Right lobe of liver (tissue), 6 donors: Measurements from ENCODE around the gene GNB1. TPM values are rescaled to one million over a fixed set of nuclear protein-coding genes. Genes with fewer than 3 reads are reported as not detected.
A peak's percentile ranks its signal among the peaks of the same experiment; 100 is the strongest.

Experiments used
- ATAC-seq, 4 donors: fragments of 200-7000 bp; cut with Tn5 transposase; one replicate each; pipeline ENCODE4 v1.9.1; 2020; ENCODE audit warnings: mild to moderate bottlenecking in 4 of 4, moderate library complexity in 4 of 4
- DNase-seq, 3 donors: peaks; one replicate each; pipeline ENCODE4 v3.0.0-alpha.2; 2020
- H3K27ac ChIP-seq, 3 donors: fragments of 200-600 bp; one replicate each; pipeline ENCODE4 v1.8.0; 2022
- H3K27me3 ChIP-seq, 2 donors: fragments of 200-600 bp; one replicate each; pipeline ENCODE4 v1.8.0; 2022
- H3K36me3 ChIP-seq, 4 donors: fragments of 200-600 bp; sonication (generic) in 1 of 4; one replicate each; pipeline versions ENCODE4 v1.5.1 to v1.8.0; 2017 to 2022; ENCODE audit warnings: control low read depth in 1 of 4
- H3K4me1 ChIP-seq, 4 donors: fragments of 200-600 bp; sonication (generic) in 1 of 4; one replicate each; pipeline versions ENCODE4 v1.5.1 to v1.8.0; 2017 to 2022; ENCODE audit warnings: control low read depth in 1 of 4
- H3K4me3 ChIP-seq, 3 donors: fragments of 200-600 bp; one replicate each; pipeline ENCODE4 v1.8.0; 2022
- H3K9me3 ChIP-seq, 4 donors: fragments of 200-600 bp; sonication (generic) in 1 of 4; one replicate each; pipeline versions ENCODE4 v1.5.1 to v1.8.0; 2017 to 2022; ENCODE audit warnings: control low read depth in 1 of 4
- POLR2A ChIP-seq: fragments of 450-650 bp; IDR thresholded peaks from one replicate; pipeline ENCODE4 v1.6.1; 2017; ENCODE audit warnings: antibody characterized with exemption, mild to moderate bottlenecking
- WGBS: methylation state at CpG from one replicate; pipeline ENCODE4 v1.1.6; 2018; ENCODE audit warnings: low coverage, low lambda C conversion rate; ENCODE audit not compliant: insufficient coverage; ENCODE audit errors: missing lambda C conversion rate; 5-methylcytosine and 5-hydroxymethylcytosine counted together
- intact Hi-C, 2 donors: fragments of 100-400 bp; cut with DNase I; formaldehyde crosslinking; loops; one replicate each; pipeline versions ENCODE4 v1.11.2 to v1.14.1; 2022
- total RNA-seq, 6 experiments: library from RNA; depleted of rRNA in 2 of 6; stranded (reverse); fragments of >200 nt in 2 of 6; fragmentation: NEBNext Ultra II Directional in 3 of 6; extraction: Animal tissue kit (Norgen Biotek cat#: 25700) in 3 of 6; gene quantifications; one replicate each; pipeline versions ENCODE4 v1.1.0 to v1.2.4, GENCODE V29; 2016 to 2023
- TF ChIP-seq, protein P1 (sequence below), 4 donors: fragments of 200-600 bp in 3 of 4; fragments of 450-650 bp in 1 of 4; IDR thresholded peaks; one replicate each; pipeline versions ENCODE4 v1.5.1 to v1.8.0; 2016 to 2022; ENCODE audit warnings: antibody characterized with exemption in 4 of 4, mild to moderate bottlenecking in 2 of 4
- donor health status: DM: no; HTN: yes; CAD: no.
- donor health status: DM: no; HTN: no; CAD: no.
- donor health status: DM: no; HTN: no; CAD: no.
- donor health status: DM: no; HTN: yes; CAD: no.
- donor health status: DM: no; HTN: yes; CAD: no.

Gene GNB1
- total RNA-seq, 6 experiments from 2014 or later = 85.9 to 147 (median 104) TPM

GRCh38 chr1:1917995-1918900 is 27.4 kb upstream of the GNB1 start:
- ATAC-seq = no peak

GRCh38 chr1:1917304-1917976 is 26.6 kb upstream of the GNB1 start:
- intact Hi-C loops = no loop called here
- TF ChIP-seq POLR2A = no peak
- TF ChIP-seq, protein P1, sequence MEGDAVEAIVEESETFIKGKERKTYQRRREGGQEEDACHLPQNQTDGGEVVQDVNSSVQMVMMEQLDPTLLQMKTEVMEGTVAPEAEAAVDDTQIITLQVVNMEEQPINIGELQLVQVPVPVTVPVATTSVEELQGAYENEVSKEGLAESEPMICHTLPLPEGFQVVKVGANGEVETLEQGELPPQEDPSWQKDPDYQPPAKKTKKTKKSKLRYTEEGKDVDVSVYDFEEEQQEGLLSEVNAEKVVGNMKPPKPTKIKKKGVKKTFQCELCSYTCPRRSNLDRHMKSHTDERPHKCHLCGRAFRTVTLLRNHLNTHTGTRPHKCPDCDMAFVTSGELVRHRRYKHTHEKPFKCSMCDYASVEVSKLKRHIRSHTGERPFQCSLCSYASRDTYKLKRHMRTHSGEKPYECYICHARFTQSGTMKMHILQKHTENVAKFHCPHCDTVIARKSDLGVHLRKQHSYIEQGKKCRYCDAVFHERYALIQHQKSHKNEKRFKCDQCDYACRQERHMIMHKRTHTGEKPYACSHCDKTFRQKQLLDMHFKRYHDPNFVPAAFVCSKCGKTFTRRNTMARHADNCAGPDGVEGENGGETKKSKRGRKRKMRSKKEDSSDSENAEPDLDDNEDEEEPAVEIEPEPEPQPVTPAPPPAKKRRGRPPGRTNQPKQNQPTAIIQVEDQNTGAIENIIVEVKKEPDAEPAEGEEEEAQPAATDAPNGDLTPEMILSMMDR (IDR thresholded peaks at IDR 0.05) = no peak
- 96% methylated on average over 5 of the region's 14 CpGs for WGBS
- no peaks in the 10 kb centered on the region for H3K36me3 ChIP-seq
- peaks cover 0 to 11% (median 5%) of the 10 kb centered on the region in 4 donors for H3K4me1 ChIP-seq
- no peak overlapping the region for H3K4me3 ChIP-seq
- no peak overlapping the region for H3K27ac ChIP-seq
- no peaks in the 10 kb centered on the region for H3K27me3 ChIP-seq
- ATAC-seq (no peak), DNase-seq (peak in 2 of 3 donors; percentile 49 to 58)
- H3K9me3 ChIP-seq = no peaks in the 10 kb centered on the region

More at GRCh38 chr1:1917995-1918900, 27.4 kb upstream of the GNB1 start:
- intact Hi-C loops = no loop called here
- Histone ChIP-seq H3K36me3 (no peaks in the 10 kb centered on the region), H3K27me3 (no peaks in the 10 kb centered on the region), H3K4me3 (peak overlapping the region; percentile 58 to 63 (median 61)), H3K4me1 (peaks cover 0 to 19% (median 8%) of the 10 kb centered on the region in 4 donors), H3K9me3 (no peaks in the 10 kb centered on the region), H3K27ac (no peak overlapping the region)
- peak in 2 of 3 donors; percentile 54 to 57 for DNase-seq
- TF ChIP-seq POLR2A = no peak
- TF ChIP-seq, protein P1 (IDR thresholded peaks at IDR 0.05) = no peak
- 33% methylated on average over 4 of the region's 46 CpGs for WGBS

DNA sequence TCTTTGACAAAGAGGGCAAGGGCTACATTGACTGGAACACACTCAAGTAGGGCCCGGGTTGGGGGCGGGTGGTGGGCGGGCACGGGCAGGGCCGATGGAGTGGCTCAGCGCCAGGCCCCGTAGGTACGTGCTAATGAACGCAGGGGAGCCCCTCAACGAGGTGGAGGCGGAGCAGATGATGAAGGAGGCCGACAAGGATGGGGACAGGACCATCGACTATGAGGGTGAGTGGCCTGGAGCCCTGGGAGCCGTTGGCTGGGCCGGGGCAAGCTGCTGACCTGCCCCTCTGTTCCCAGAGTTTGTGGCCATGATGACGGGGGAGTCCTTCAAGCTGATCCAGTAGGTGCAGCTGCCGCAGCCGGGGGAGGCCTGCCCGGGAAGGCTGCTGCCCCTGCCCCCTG is 26.0 kb upstream of the GNB1 start:
- peaks cover 0 to 10% (median 5%) of the 10 kb centered on the region in 4 donors for H3K4me1 ChIP-seq
- H3K27me3 ChIP-seq = no peaks in the 10 kb centered on the region
- TF ChIP-seq, protein P1 (IDR thresholded peaks at IDR 0.05) = no peak
- no peak for TF ChIP-seq POLR2A
- 88% methylated on average over 12 of the region's 19 CpGs for WGBS
- DNase-seq (peak in 2 of 3 donors; percentile 54 to 56), ATAC-seq (no peak)
- no peaks in the 10 kb centered on the region for H3K9me3 ChIP-seq
- no peak overlapping the region for H3K27ac ChIP-seq
- no peak overlapping the region for H3K4me3 ChIP-seq
- no peaks in the 10 kb centered on the region for H3K36me3 ChIP-seq
- intact Hi-C loops = no loop called here

DNA sequence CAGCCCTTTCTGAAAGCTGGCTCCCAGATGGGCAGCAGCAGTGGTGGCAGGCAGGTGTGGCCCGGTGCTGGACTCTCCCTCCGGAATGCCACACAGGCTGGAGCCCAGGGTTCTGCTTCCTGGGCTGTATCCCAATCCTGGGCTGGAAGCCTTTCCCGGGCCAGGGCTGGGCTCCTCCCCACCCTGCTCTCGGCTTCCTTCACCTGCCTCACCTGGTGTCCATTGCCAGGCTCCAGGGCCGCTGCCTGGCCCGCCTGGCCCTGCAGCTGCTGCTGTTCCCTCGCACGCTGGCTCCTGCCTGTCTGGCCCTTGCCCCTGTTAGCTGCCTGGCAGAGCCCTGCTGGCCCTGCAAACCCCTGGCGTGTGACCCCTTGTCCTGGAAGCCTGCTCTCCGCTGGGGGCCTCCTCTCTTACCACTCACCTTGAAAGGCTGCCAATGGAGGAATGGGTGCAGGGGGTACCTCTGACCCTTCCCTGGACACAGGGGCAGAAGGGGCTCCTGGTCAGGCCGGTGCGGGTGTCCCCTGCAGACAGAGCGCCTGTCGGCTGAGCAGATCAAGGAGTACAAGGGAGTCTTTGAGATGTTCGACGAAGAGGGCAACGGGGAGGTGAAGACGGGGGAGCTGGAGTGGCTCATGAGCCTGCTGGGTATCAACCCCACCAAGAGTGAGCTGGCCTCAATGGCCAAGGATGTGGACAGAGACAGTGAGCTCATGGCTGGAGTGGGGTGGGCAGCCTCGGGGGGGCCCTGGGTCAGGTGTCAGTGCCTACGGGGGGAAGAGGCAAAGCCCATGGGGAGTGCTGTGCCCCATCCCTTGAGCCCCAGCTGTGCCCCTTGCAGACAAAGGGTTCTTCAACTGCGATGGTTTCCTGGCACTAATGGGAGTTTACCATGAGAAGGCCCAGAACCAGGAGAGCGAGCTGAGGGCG is 25.3 kb upstream of the GNB1 start:
- intact Hi-C loops = no loop called here
- WGBS = 91% methylated on average over 7 of the region's 23 CpGs
- DNase-seq = peak in 1 of 3 donors; percentile 59

More for the DNA sequence above, 25.3 kb upstream of the GNB1 start:
- ATAC-seq = no peak
- Histone ChIP-seq H3K27me3 (no peaks in the 10 kb centered on the region), H3K4me1 (peaks cover 0 to 10% (median 5%) of the 10 kb centered on the region in 4 donors), H3K27ac (no peak overlapping the region), H3K9me3 (no peaks in the 10 kb centered on the region), H3K36me3 (no peaks in the 10 kb centered on the region), H3K4me3 (no peak overlapping the region)
- TF ChIP-seq POLR2A = no peak
- TF ChIP-seq, protein P1 (IDR thresholded peaks at IDR 0.05) = no peak
